GM21717 (cell line): ENCODE results near the gene ZSCAN5C.
"Not testable (repeated sequence)": the region's sequence is repeated elsewhere in the genome, so short reads cannot be mapped to it uniquely, and the experiment has no call there.

Experiments
- ATAC-seq: cut with Tn5 transposase; IDR thresholded peaks from one replicate; pipeline ENCODE4 v1.9.1; 2021; ENCODE audit warnings: mild to moderate bottlenecking, moderate library complexity; ENCODE audit not compliant: unreplicated experiment

ZSCAN5C gene

GRCh38 chr19:56191711-56192110, 10.4 kb upstream of the ZSCAN5C start:
- no peak for ATAC-seq

DNA sequence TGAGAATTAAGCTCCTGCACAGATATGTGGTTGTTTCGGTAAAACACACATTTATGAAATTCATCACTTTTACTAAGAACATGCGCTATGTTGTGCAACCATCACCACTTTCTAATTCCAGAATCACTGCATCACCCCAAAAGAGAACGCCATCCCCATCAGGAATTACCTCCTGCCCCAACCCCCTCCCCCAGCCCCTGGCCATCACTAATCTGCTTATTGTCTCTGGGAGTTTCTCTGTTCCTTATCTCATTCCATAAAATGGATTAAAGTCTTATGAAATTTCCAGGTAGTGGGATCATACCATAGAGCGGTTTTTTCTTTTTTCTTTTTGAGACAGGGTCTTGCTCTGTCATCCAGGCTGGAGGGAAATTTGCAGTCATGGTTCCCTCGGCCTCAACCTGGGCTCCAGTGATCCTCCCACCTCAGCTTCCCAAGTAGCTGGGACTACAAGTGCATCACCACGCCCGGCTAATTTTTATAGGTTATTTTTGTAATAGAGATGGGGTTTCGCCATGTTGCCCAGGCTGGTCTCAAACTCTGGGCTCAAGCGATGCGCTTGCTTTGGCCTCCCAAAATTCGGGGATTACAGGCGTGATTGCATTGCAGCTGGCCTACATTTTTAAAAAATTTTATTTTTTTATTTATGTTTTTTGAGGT, 8.0 kb upstream of the ZSCAN5C start:
- no peak for ATAC-seq

- not testable (repeated sequence) for ATAC-seq
Observed at GRCh38 chr19:56197646-56198045, 4.4 kb upstream of the ZSCAN5C start, which contains the start of gene ZSCAN5B. ZSCAN5B (minus strand) TSS chr19:56197783; CDS start chr19:56193052, 4,731 bp downstream.

- no peak for ATAC-seq
Observed at GRCh38 chr19:56199687-56200086, 2.4 kb upstream of the ZSCAN5C start.

GRCh38 chr19:56207581-56207980, 5.5 kb downstream of the ZSCAN5C start:
- ATAC-seq: not testable (repeated sequence)

GRCh38 chr19:56209091-56209490, 7.0 kb downstream of the ZSCAN5C start:
- no peak for ATAC-seq

- ATAC-seq: not testable (repeated sequence)
Observed at GRCh38 chr19:56210036-56210435, 8.0 kb downstream of the ZSCAN5C start.

GRCh38 chr19:56211718-56212117, 9.6 kb downstream of the ZSCAN5C start:
- ATAC-seq: no peak

GRCh38 chr19:56217039-56217949, 15.2 kb downstream of the ZSCAN5C start:
- no peak for ATAC-seq

DNA sequence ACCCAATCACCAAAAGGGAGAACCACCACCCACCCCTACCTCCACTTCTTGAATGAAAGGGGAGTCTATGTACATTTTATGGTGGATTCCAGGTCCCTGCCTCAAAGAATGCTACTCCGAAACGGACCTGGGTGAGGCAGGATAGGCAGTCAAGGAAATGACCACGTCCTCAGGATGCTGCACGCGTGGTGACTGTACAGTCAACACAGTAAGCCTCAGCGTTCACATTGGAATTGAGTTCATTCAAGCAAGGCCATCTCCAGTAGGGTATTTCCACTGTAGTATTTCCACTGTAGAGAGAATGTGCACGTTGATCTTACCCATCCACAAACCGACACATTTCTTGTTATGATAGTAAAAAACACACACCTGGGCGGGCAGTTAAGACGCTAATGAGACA, 16.9 kb downstream of the ZSCAN5C start:
- no peak for ATAC-seq

- not testable (repeated sequence) for ATAC-seq
Observed at GRCh38 chr19:56221442-56221841, 19.4 kb downstream of the ZSCAN5C start.

- no peak for ATAC-seq
Observed at GRCh38 chr19:56221851-56222250, 19.8 kb downstream of the ZSCAN5C start.

- ATAC-seq: no peak
Observed at GRCh38 chr19:56222901-56223300, 20.8 kb downstream of the ZSCAN5C start.

DNA sequence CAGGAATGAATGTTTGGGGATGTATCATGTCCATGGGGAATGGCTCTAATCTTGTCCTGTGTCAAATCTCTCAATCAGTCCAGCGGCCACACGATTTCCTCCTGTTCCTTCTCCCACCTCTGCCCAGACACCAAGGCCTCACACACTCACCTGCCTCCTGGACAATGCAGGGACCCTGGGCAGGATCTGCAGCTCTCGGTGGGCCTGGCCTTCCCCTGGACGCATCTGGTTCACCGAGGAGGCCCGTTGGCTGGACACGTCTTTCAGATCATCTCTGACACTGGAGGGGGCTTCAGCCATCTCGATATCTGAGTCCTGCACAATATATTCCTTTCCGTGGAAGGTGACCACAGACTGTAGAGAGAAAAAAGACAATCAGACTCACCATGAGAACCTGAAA, 21.4 kb downstream of the ZSCAN5C start:
- no peak for ATAC-seq

DNA sequence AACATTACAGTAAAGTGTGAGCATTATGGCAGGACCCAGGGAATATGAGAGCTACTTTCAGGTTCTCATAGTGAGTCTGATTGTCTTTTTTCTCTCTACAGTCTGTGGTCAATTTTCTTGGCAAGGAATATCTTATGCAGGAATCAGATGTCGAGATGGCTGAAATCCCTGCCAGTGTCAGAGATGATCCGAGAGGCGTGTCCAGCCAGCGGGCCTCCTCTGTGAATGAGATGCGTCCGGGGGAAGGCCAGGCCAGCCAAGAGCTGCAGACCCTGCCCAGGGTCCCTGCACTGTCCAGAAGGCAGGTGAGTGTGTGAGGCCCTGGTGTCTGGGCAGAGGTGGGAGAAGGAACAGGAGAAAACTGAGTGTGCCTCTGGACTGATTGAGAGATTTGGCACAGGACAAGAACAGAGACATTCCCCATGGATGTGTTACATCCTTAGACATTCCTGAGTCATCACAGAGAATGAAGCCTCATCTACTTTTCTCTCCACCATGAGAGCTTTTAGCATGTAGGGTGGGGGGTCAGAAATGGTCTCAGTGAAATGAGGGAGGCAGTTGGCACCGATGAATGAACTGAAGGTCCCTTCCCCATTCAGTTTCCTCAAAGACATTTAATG, 43.2 kb downstream of the ZSCAN5C start:
- ATAC-seq: no peak

GRCh38 chr19:56245764-56246163, 43.7 kb downstream of the ZSCAN5C start:
- not testable (repeated sequence) for ATAC-seq

- ATAC-seq: not testable (repeated sequence)
Observed at GRCh38 chr19:56248736-56249338, 46.8 kb downstream of the ZSCAN5C start.

- ATAC-seq: no peak
Observed at GRCh38 chr19:56252699-56253422, 50.8 kb downstream of the ZSCAN5C start.

GRCh38 chr19:56253737-56254136, 51.7 kb downstream of the ZSCAN5C start:
- ATAC-seq: no peak

GRCh38 chr19:56258272-56258671, 56.2 kb downstream of the ZSCAN5C start:
- ATAC-seq: no peak
